ENCODE measurements around the gene SERPINA1. TPM values are rescaled to one million over a fixed set of nuclear protein-coding genes. Genes with fewer than 3 reads are reported as not detected.

The SERPINA1 gene
- total RNA-seq, 2 donors from 2014 or later, result 0.38 TPM; not detected in 1

DNA sequence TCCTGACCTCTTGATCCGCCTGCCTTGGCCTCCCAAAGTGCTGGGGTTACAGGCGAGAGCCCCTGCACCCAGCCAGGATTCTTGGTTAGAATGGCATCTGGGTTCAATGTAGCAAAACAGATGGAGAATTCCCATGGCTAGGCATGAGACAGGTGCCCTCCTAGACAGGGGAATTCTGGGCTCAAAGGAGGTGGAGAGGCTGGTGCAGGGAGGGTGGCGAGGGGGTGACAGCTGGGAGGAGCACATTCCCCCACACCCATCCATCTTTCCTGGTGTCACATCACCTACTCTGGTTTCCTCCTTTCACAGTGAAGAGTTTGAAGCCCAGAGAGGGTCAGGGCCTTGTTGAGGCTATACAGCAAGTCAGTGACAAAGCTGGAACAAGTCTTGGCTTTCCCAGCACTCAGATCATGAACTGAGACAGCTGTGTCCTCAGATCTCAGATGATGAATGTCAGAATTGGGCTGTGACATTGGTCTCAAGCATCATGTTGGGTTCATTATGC, 2.8 kb downstream of the SERPINA1 start:
- Mint-ChIP-seq H3K36me3 (no peaks in the 10 kb centered on the region), H3K27me3 (no peaks in the 10 kb centered on the region), H3K4me1 (ENCODE audit: low read depth in 2 of 2) (no peaks in the 10 kb centered on the region), H3K27ac (no peak overlapping the region), H3K9me3 (no peaks in the 10 kb centered on the region), H3K4me3 (no peak overlapping the region)
- DNase-seq (ENCODE audit: low spot score) (no peak), ATAC-seq (no peak)

DNA sequence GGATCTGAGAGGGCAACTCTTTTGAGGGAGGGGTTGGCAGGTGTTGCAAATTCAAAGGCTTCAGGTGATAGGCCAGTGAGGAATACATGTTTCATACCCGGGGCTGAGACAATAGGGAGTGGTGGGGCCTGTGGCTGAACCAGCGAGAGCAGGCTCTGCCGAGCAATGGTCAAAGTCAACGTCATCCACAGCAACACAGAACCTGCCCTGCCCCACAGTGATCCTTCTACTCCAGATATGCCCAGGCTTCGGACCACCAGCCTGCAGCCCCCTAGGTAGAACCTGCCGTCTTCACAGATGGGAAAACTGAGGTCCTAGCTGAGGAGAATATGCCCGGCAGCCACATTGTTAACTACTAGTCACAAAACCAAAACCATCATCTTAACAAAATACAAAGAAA, 4.1 kb downstream of the SERPINA1 start:
- Mint-ChIP-seq H3K4me3 (no peak overlapping the region), H3K36me3 (no peaks in the 10 kb centered on the region), H3K4me1 (ENCODE audit: low read depth in 2 of 2) (no peaks in the 10 kb centered on the region), H3K27ac (no peak overlapping the region), H3K27me3 (peaks cover 0 to 2% of the 10 kb centered on the region in 2 donors), H3K9me3 (no peaks in the 10 kb centered on the region)
- ATAC-seq (no peak), DNase-seq (ENCODE audit: low spot score) (no peak)

DNA sequence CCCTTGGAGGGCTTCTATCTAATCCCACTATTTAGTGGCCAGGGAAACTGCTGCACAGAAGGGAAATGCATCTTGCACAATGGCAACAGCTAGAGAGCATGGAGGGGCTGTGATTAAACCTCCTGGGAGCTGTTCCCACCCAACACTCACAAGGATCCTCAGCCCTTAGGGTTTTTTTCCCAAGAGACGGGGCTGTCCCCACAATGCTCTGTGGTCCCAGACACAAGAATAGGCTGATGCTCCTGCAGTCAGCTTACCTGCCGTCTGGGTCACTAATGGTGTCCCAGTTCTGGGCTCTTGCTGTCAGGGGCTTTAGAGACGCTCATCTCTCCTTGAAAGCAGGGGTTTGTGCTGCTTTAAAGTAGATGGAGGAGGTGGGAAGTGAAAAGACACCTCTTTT, 4.6 kb downstream of the SERPINA1 start:
- no peak for DNase-seq (ENCODE audit: low spot score)
- H3K36me3 Mint-ChIP-seq, result no peaks in the 10 kb centered on the region

DNA sequence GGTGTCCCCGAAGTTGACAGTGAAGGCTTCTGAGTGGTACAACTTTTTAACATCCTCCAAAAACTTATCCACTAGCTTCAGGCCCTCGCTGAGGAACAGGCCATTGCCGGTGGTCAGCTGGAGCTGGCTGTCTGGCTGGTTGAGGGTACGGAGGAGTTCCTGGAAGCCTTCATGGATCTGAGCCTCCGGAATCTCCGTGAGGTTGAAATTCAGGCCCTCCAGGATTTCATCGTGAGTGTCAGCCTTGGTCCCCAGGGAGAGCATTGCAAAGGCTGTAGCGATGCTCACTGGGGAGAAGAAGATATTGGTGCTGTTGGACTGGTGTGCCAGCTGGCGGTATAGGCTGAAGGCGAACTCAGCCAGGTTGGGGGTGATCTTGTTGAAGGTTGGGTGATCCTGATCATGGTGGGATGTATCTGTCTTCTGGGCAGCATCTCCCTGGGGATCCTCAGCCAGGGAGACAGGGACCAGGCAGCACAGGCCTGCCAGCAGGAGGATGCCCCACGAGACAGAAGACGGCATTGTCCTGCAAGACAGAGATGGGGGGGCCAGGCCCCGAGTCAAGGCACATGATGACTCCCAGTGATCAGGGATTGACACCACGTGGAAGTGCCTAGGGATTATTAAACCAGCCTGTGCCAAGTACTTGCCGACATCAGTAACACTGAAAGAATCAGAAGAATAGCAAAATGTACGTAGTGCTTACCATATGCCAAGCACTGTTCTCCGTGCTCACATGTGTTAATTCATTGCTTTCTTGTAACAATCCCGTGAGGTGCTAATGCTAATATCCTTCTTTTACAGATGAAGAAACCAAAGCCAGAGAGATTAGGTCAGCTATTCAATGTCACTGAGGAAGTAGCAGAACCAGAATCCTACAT, 5.4 kb downstream of the SERPINA1 start:
- Mint-ChIP-seq H3K27ac (no peak overlapping the region), H3K4me1 (ENCODE audit: low read depth in 2 of 2) (no peaks in the 10 kb centered on the region), H3K4me3 (no peak overlapping the region), H3K9me3 (no peaks in the 10 kb centered on the region), H3K27me3 (peaks cover 0 to 7% of the 10 kb centered on the region in 2 donors), H3K36me3 (no peaks in the 10 kb centered on the region)
- ATAC-seq (no peak), DNase-seq (ENCODE audit: low spot score) (no peak)

More for the DNA sequence above, 4.6 kb downstream of the SERPINA1 start:
- Mint-ChIP-seq H3K27me3 (peaks cover 0 to 5% of the 10 kb centered on the region in 2 donors), H3K4me3 (no peak overlapping the region), H3K27ac (no peak overlapping the region), H3K9me3 (no peaks in the 10 kb centered on the region), H3K4me1 (ENCODE audit: low read depth in 2 of 2) (no peaks in the 10 kb centered on the region)
- ATAC-seq, result no peak

DNA sequence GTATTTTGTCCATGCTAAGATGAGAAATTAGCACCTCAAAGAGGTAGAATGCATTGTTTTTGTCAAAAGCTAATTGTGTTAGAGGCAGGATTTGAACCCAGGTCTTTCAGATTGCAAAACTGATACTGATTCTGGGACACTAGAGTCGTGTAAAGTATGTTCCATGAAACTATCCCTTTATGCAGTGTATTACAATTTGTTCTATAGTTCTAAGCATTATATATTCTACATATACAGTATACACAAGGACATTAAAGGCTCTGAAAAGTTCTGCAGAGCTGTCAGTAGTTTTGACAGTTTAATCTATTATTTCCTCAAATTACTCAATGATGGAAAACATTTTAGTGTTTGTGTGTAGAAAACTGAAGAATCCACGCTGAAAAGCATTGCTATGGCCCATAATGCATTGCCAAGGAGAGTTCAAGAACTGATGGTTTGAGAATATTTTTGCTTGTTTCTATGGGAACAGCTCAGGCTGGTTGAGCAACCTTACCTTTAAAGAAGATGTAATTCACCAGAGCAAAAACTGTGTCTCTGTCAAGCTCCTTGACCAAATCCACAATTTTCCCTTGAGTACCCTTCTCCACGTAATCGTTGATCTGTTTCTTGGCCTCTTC, 6.2 kb downstream of the SERPINA1 start:
- Mint-ChIP-seq H3K27ac (no peak overlapping the region), H3K4me3 (no peak overlapping the region), H3K36me3 (no peaks in the 10 kb centered on the region), H3K4me1 (ENCODE audit: low read depth in 2 of 2) (no peaks in the 10 kb centered on the region), H3K27me3 (peaks cover 0 to 10% of the 10 kb centered on the region in 2 donors), H3K9me3 (no peaks in the 10 kb centered on the region)
- ATAC-seq, result no peak
- DNase-seq (ENCODE audit: low spot score), result no peak

DNA sequence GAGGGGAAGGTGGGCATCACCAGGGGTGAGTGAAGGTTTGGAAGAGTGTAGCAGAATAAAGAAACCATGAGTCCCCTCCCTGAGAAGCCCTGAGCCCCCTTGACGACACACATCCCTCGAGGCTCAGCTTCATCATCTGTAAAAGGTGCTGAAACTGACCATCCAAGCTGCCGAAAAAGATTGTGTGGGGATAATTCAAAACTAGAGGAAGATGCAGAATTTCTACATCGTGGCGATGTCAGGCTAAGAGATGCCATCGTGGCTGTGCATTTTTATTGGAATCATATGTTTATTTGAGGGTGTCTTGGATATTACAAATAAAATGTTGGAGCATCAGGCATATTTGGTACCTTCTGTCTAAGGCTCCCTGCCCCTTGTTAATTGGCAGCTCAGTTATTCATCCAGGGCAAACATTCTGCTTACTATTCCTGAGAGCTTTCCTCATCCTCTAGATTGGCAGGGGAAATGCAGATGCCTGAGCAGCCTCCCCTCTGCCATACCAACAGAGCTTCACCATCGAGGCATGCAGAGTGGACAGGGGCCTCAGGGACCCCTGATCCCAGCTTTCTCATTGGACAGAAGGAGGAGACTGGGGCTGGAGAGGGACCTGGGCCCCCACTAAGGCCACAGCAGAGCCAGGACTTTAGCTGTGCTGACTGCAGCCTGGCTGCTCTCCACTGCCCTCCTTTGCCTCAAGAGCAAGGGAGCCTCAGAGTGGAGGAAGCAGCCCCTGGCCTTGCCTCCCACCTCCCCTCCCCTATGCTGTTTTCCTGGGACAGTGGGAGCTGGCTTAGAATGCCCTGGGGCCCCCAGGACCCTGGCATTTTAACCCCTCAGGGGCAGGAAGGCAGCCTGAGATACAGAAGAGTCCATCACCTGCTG, 7.0 kb downstream of the SERPINA1 start:
- Mint-ChIP-seq H3K27ac (no peak overlapping the region), H3K36me3 (no peaks in the 10 kb centered on the region), H3K9me3 (no peaks in the 10 kb centered on the region), H3K4me3 (no peak overlapping the region), H3K27me3 (peaks cover 0 to 10% of the 10 kb centered on the region in 2 donors), H3K4me1 (ENCODE audit: low read depth in 2 of 2) (no peaks in the 10 kb centered on the region)
- ATAC-seq (no peak), DNase-seq (ENCODE audit: low spot score) (no peak)

DNA sequence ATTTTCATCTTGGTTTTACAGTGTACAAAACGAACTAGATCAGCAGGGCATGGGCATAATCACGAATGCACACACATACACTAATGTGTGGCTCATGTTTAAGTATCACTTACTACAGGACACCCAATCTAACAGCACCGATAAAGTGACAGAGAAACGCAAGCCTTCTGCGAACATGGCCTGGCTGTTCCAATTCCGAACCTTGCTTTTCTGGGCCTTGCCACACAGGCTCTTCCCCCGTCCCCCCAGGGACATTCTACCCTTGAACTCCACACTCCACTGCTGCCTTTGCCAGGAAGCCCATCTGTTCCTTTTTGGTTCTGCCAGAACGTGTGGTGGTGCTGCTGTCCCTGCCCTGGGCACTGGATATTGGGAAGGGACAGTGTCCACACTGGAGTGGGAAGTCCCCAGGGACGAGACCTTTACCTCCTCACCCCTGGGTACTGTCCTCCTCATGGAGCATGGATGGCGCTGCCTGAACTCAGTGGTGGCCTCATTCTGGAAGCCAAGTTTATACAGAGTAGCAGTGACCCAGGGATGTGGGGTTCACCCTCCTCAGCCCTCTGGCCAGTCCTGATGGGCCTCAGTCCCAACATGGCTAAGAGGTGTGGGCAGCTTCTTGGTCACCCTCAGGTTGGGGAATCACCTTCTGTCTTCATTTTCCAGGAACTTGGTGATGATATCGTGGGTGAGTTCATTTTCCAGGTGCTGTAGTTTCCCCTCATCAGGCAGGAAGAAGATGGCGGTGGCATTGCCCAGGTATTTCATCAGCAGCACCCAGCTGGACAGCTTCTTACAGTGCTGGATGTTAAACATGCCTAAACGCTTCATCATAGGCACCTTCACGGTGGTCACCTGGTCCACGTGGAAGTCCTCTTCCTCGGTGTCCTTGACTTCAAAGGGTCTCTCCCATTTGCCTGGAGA, 7.9 kb downstream of the SERPINA1 start:
- DNase-seq (ENCODE audit: low spot score) (no peak), ATAC-seq (no peak)
- Mint-ChIP-seq H3K27me3 (peaks cover 0 to 10% of the 10 kb centered on the region in 2 donors), H3K4me3 (no peak overlapping the region), H3K36me3 (no peaks in the 10 kb centered on the region), H3K27ac (no peak overlapping the region), H3K4me1 (ENCODE audit: low read depth in 2 of 2) (no peaks in the 10 kb centered on the region), H3K9me3 (no peaks in the 10 kb centered on the region)

DNA sequence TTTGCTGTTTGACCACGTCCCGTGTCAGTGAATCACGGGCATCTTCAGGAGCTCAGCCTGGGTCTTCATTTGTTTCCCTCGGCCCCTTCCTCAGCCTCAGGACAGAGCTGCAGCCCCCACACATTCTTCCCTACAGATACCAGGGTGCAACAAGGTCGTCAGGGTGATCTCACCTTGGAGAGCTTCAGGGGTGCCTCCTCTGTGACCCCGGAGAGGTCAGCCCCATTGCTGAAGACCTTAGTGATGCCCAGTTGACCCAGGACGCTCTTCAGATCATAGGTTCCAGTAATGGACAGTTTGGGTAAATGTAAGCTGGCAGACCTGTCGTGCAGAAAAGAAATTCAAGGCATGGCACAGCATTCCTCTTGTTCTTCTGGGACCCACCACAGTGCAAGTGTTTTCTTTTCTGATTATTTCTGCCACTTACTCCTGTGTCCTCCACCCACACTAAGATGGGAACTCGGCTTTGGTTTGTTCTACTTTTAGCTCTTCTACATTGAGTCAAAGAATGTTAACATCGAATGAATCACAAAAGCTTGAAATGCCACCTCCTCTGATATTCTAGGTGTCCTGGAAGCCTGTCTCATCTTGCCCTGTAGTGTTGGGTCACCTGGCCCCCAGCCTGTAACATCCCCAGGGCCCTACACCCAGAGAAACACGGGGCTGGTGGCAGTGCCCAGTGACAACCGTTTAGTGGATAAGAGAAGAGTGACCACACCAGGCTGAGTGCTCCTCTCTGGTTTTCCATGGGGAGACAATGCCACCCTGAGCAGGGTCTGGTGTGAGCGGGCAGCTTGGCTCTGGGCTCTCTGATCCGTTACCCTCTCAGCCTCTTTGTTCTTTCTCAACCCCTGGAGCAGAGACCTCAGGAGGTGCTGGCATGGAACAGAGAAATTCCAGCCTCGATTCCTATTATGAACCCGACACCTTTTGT, 8.8 kb downstream of the SERPINA1 start:
- peak in 1 of 2 donors; percentile 18 for ATAC-seq
- H3K27me3 Mint-ChIP-seq, result peaks cover 0 to 10% of the 10 kb centered on the region in 2 donors
- no peaks in the 10 kb centered on the region for H3K4me1 Mint-ChIP-seq (ENCODE audit: low read depth in 2 of 2)
- no peak overlapping the region for H3K27ac Mint-ChIP-seq
- no peaks in the 10 kb centered on the region for H3K9me3 Mint-ChIP-seq
- DNase-seq (ENCODE audit: low spot score), result no peak
- H3K36me3 Mint-ChIP-seq, result no peaks in the 10 kb centered on the region
- H3K4me3 Mint-ChIP-seq, result no peak overlapping the region

DNA sequence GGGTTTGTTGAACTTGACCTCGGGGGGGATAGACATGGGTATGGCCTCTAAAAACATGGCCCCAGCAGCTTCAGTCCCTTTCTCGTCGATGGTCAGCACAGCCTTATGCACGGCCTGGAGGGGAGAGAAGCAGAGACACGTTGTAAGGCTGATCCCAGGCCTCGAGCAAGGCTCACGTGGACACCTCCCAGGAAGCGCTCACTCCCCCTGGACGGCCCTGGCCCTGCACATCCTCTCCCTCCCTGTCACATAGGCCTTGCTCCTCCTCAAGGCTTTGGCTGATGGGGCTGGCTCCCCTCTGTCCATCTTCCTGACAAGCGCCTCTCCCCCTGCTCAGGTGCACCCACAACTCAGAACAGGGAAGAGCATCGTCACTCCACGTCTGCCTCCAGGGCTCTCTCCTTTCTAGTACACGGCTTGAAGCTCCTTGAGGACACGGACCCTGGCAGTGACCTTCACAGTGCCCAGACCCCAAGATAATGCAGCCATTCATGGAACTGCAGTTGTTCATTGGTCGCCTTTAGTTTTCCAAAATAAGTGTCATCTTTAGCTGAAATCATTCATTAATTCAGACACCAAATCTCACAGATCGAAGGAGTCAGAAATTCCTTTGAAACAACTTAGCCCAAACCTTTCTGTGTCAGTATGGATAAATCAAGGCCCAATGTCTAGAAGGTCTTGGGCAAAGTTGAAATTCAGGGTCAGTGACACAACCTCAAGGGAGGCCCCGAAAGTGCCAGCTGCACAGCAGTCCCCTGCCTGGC, 9.7 kb downstream of the SERPINA1 start:
- Mint-ChIP-seq H3K9me3 (no peaks in the 10 kb centered on the region), H3K36me3 (no peaks in the 10 kb centered on the region), H3K4me1 (ENCODE audit: low read depth in 2 of 2) (no peaks in the 10 kb centered on the region), H3K4me3 (no peak overlapping the region), H3K27me3 (peaks cover 0 to 10% of the 10 kb centered on the region in 2 donors), H3K27ac (no peak overlapping the region)
- ATAC-seq (no peak), DNase-seq (ENCODE audit: low spot score) (no peak)

DNA sequence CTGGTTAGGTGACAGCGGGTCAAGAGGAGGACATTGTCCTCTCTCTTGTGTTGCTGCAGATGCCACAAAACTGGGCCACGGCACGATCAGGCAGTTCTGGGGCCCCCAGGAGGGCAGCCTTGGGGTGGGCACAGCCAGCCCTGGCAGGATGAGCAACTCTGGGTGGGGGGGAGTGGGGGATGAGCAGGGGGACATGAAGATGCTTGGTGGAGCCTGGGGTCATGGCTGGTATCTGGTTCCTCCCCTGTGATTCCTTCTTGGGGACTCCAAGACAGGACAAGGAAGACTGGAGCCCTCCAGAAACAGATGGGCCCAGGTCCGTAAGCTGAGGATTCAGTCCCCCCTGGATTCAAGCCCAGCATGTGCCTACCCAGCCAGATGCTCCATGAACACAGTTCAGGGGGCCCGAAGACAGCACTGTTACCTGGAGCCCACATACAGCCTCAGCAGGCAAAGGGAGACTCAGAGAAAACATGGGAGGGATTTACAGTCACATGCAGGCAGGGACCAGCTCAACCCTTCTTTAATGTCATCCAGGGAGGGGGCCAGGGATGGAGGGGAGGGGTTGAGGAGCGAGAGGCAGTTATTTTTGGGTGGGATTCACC, 10.4 kb downstream of the SERPINA1 start:
- DNase-seq (ENCODE audit: low spot score), result no peak
- H3K27me3 Mint-ChIP-seq, result peaks cover 0 to 10% of the 10 kb centered on the region in 2 donors
- H3K4me1 Mint-ChIP-seq (ENCODE audit: low read depth in 2 of 2), result no peaks in the 10 kb centered on the region
- no peak overlapping the region for H3K27ac Mint-ChIP-seq
- H3K4me3 Mint-ChIP-seq, result no peak overlapping the region
- no peaks in the 10 kb centered on the region for H3K36me3 Mint-ChIP-seq
- no peak for ATAC-seq
- H3K9me3 Mint-ChIP-seq, result no peaks in the 10 kb centered on the region
